Endothelial cell of umbilical vein (primary cell): ENCODE results near the gene UBC.

ENCODE experiments used
- EZH2 ChIP-seq: IDR thresholded peaks from 2 replicates; pipeline ENCODE4 v1.6.1; 2012; ENCODE audit warnings: borderline replicate concordance, low read depth, mild to moderate bottlenecking, moderate library complexity, low read length, inconsistent platforms; ENCODE audit not compliant: severe bottlenecking
- FOS ChIP-seq: IDR thresholded peaks from 2 replicates; pipeline ENCODE4 v1.6.1; 2011; ENCODE audit warnings: mild to moderate bottlenecking, low read length, moderate library complexity, borderline replicate concordance; ENCODE audit not compliant: insufficient read depth
- GATA2 ChIP-seq: IDR thresholded peaks from 2 replicates; pipeline ENCODE4 v1.7.0; 2011; ENCODE audit warnings: low read depth, mild to moderate bottlenecking, moderate library complexity, mixed read lengths, low read length; ENCODE audit not compliant: insufficient read length, insufficient read depth
- JUN ChIP-seq: IDR thresholded peaks from 2 replicates; pipeline ENCODE4 v1.6.1; 2011; ENCODE audit warnings: borderline replicate concordance, low read depth; ENCODE audit not compliant: insufficient read length, insufficient read depth
- MYC ChIP-seq: IDR thresholded peaks from one replicate; pipeline ENCODE4 v1.6.1; 2011; ENCODE audit warnings: mild to moderate bottlenecking, low read depth, low read length
- POLR2A ChIP-seq: IDR thresholded peaks from 2 replicates; pipeline ENCODE4 v1.6.1; 2012; ENCODE audit warnings: low read depth, mild to moderate bottlenecking, control low read depth, low read length
- POLR2AphosphoS5 ChIP-seq: IDR thresholded peaks from 2 replicates; pipeline ENCODE4 v1.6.1; 2012; ENCODE audit warnings: low read depth, mild to moderate bottlenecking, control low read depth, low read length, moderate library complexity; ENCODE audit not compliant: insufficient read depth
- TF ChIP-seq, protein P1 (sequence below), 2 donors: IDR thresholded peaks; 1 replicate in 1 of 2; 2 replicates in 1 of 2; pipeline ENCODE4 v1.5.1; 2011; ENCODE audit warnings: low read length in 2 of 2, mild to moderate bottlenecking in 2 of 2, moderate library complexity in 2 of 2, control low read depth in 1 of 2, inconsistent platforms in 1 of 2, low read depth in 1 of 2; ENCODE audit not compliant: insufficient read depth in 1 of 2; ENCODE audit errors: extremely low read depth in 1 of 2
- TF ChIP-seq, protein P2 (sequence below): IDR thresholded peaks from 2 replicates; pipeline ENCODE4 v1.6.1; 2011; ENCODE audit not compliant: insufficient read depth, insufficient read length

DNA sequence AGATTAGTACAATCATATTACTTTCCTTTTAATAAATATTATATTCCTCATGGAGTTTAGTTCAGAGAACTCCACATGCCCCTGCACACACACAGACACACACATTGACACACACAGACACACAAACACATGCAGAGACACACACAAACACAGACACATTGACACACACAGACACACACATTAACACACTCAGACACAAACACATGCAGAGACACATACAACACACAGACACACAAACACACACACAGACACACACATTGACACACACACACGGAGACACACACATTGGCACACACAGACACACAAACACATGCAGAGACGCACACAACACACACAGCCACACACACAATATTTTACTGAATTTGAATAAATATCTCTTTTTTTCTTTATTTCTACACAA is 38.3 kb downstream of the UBC start:
- TF ChIP-seq POLR2A = no peak
- no peak for TF ChIP-seq POLR2AphosphoS5
- TF ChIP-seq, protein P1, sequence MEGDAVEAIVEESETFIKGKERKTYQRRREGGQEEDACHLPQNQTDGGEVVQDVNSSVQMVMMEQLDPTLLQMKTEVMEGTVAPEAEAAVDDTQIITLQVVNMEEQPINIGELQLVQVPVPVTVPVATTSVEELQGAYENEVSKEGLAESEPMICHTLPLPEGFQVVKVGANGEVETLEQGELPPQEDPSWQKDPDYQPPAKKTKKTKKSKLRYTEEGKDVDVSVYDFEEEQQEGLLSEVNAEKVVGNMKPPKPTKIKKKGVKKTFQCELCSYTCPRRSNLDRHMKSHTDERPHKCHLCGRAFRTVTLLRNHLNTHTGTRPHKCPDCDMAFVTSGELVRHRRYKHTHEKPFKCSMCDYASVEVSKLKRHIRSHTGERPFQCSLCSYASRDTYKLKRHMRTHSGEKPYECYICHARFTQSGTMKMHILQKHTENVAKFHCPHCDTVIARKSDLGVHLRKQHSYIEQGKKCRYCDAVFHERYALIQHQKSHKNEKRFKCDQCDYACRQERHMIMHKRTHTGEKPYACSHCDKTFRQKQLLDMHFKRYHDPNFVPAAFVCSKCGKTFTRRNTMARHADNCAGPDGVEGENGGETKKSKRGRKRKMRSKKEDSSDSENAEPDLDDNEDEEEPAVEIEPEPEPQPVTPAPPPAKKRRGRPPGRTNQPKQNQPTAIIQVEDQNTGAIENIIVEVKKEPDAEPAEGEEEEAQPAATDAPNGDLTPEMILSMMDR (IDR thresholded peaks at IDR 0.05; ENCODE audit: extremely low read depth in 1 of 2, insufficient read depth in 1 of 2, low read depth in 1 of 2, low read length in 2 of 2) = no peak
- no peak for TF ChIP-seq EZH2
- TF ChIP-seq, protein P2, sequence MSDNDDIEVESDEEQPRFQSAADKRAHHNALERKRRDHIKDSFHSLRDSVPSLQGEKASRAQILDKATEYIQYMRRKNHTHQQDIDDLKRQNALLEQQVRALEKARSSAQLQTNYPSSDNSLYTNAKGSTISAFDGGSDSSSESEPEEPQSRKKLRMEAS = no peak
- TF ChIP-seq JUN = no peak
- no peak for TF ChIP-seq GATA2
- TF ChIP-seq FOS = no peak
- no peak for TF ChIP-seq MYC
